H9 (cell line): ENCODE data around the gene NSL1. TPM values are rescaled to one million over a fixed set of nuclear protein-coding genes. Genes with fewer than 3 reads are reported as not detected.

Experiments used
- DNase-seq: peaks from one replicate; pipeline ENCODE4 v3.0.0-alpha.2; 2017
- H2AFZ ChIP-seq: one replicate; pipeline ENCODE4 v1.6.1; 2013; ENCODE audit warnings: mild to moderate bottlenecking, low read length, control low read depth, moderate library complexity
- H2AK5ac ChIP-seq: 2 replicates; pipeline ENCODE4 v1.6.1; 2013; ENCODE audit warnings: low read length, control low read depth, mixed read lengths; ENCODE audit not compliant: insufficient read length
- H2BK120ac ChIP-seq: one replicate; pipeline ENCODE4 v1.6.1; 2013; ENCODE audit warnings: low read depth, mild to moderate bottlenecking, low read length, control low read depth, inconsistent platforms; ENCODE audit not compliant: poor library complexity, severe bottlenecking
- H2BK12ac ChIP-seq: 2 replicates; pipeline ENCODE4 v1.6.1; 2013; ENCODE audit warnings: low read length, control low read depth, mixed read lengths, low read depth; ENCODE audit not compliant: insufficient read length
- H2BK15ac ChIP-seq: 2 replicates; pipeline ENCODE4 v1.6.1; 2013; ENCODE audit warnings: low read depth, low read length, control low read depth
- H2BK20ac ChIP-seq: one replicate; pipeline ENCODE4 v1.6.1; 2013; ENCODE audit warnings: low read depth, mild to moderate bottlenecking, low read length, control low read depth, inconsistent platforms; ENCODE audit not compliant: poor library complexity, severe bottlenecking
- H2BK5ac ChIP-seq: 2 replicates; pipeline ENCODE4 v1.6.1; 2013; ENCODE audit warnings: low read length, control low read depth, mixed read lengths; ENCODE audit not compliant: insufficient read length
- H3K14ac ChIP-seq: 2 replicates; pipeline ENCODE4 v1.6.1; 2013; ENCODE audit warnings: low read length, control low read depth; ENCODE audit not compliant: insufficient read depth
- H3K18ac ChIP-seq: 2 replicates; pipeline ENCODE4 v1.6.1; 2013; ENCODE audit warnings: low read depth, mild to moderate bottlenecking, mixed read lengths, low read length, control low read depth; ENCODE audit not compliant: insufficient read length
- H3K23ac ChIP-seq: 2 replicates; pipeline ENCODE4 v1.6.1; 2013; ENCODE audit warnings: low read length, control low read depth, mixed read lengths, low read depth; ENCODE audit not compliant: insufficient read length
- H3K23me2 ChIP-seq: 2 replicates; pipeline ENCODE4 v1.6.1; 2013; ENCODE audit warnings: low read depth, mild to moderate bottlenecking, mixed read lengths, low read length, control low read depth; ENCODE audit not compliant: insufficient read length, poor library complexity, severe bottlenecking
- H3K27ac ChIP-seq: 2 replicates; pipeline ENCODE4 v1.5.1; 2013; ENCODE audit warnings: low read length, control low read depth, mixed read lengths, low read depth; ENCODE audit not compliant: insufficient read length
- H3K27me3 ChIP-seq: 2 replicates; pipeline ENCODE4 v1.6.1; 2013; ENCODE audit warnings: low read length, control low read depth, inconsistent platforms; ENCODE audit not compliant: insufficient read depth
- H3K4ac ChIP-seq: 2 replicates; pipeline ENCODE4 v1.6.1; 2013; ENCODE audit warnings: low read depth, mild to moderate bottlenecking, control low read depth, inconsistent platforms, low read length, moderate library complexity
- H3K4me1 ChIP-seq: 2 replicates; pipeline ENCODE4 v1.6.1; 2013; ENCODE audit warnings: low read length, control low read depth, inconsistent platforms; ENCODE audit not compliant: insufficient read depth
- H3K4me2 ChIP-seq: 2 replicates; pipeline ENCODE4 v1.6.1; 2013; ENCODE audit warnings: low read length, control low read depth, mixed read lengths; ENCODE audit not compliant: insufficient read length, insufficient read depth
- H3K56ac ChIP-seq: 2 replicates; pipeline ENCODE4 v1.6.1; 2013; ENCODE audit warnings: low read depth, mild to moderate bottlenecking, mixed read lengths, low read length, control low read depth; ENCODE audit not compliant: insufficient read length
- H3K79me1 ChIP-seq: 2 replicates; pipeline ENCODE4 v1.6.1; 2013; ENCODE audit warnings: low read depth, mild to moderate bottlenecking, moderate library complexity, low read length, control low read depth, inconsistent platforms; ENCODE audit not compliant: insufficient read depth, poor library complexity, severe bottlenecking
- H3K79me2 ChIP-seq: 2 replicates; pipeline ENCODE4 v1.6.1; 2013; ENCODE audit warnings: low read length, control low read depth, inconsistent platforms; ENCODE audit not compliant: insufficient read depth
- H3K9ac ChIP-seq: 2 replicates; pipeline ENCODE4 v1.6.1; 2013; ENCODE audit warnings: low read length, control low read depth, mixed read lengths; ENCODE audit not compliant: insufficient read length; ENCODE audit errors: extremely low read depth
- H3K9me3 ChIP-seq: one replicate; pipeline ENCODE4 v1.6.1; 2013; ENCODE audit warnings: low read depth, low read length, inconsistent platforms; ENCODE audit not compliant: control insufficient read depth
- H3T11ph ChIP-seq: one replicate; pipeline ENCODE4 v1.6.1; 2013; ENCODE audit warnings: mild to moderate bottlenecking, low read length, control low read depth, inconsistent platforms
- H4K20me1 ChIP-seq: one replicate; pipeline ENCODE4 v1.6.1; 2013; ENCODE audit not compliant: control insufficient read depth, insufficient read length, insufficient read depth
- H4K5ac ChIP-seq: 2 replicates; pipeline ENCODE4 v1.6.1; 2013; ENCODE audit warnings: low read depth, mild to moderate bottlenecking, mixed read lengths, low read length, control low read depth; ENCODE audit not compliant: insufficient read length
- H4K8ac ChIP-seq: replicated peaks from 2 replicates; pipeline ENCODE4 v1.6.1; 2013; ENCODE audit warnings: low read length, control low read depth, mixed read lengths, low read depth; ENCODE audit not compliant: insufficient read length
- H4K91ac ChIP-seq: 2 replicates; pipeline ENCODE4 v1.6.1; 2013; ENCODE audit warnings: low read depth, mild to moderate bottlenecking, moderate library complexity, mixed read lengths, low read length, control low read depth; ENCODE audit not compliant: insufficient read length
- H3K27ac Mint-ChIP-seq, 3 experiments: 2 replicates in 2 of 3; 3 replicates in 1 of 3; pipeline ENCODE4 v1.8.0; 2020 to 2021; ENCODE audit warnings: mixed read lengths in 3 of 3, mild to moderate bottlenecking in 1 of 3, moderate library complexity in 1 of 3
- H3K27me3 Mint-ChIP-seq: 2 replicates; pipeline ENCODE4 v1.8.0; 2021; ENCODE audit warnings: low read depth, mild to moderate bottlenecking, moderate library complexity, mixed read lengths
- H3K36me3 Mint-ChIP-seq, 3 experiments: 2 replicates in 2 of 3; 3 replicates in 1 of 3; pipeline ENCODE4 v1.8.0; 2020 to 2021; ENCODE audit warnings: low read depth in 3 of 3, mixed read lengths in 3 of 3; ENCODE audit not compliant: insufficient read depth in 1 of 3
- H3K4me1 Mint-ChIP-seq, 2 experiments: 2 replicates each; pipeline ENCODE4 v1.8.0; 2020; ENCODE audit warnings: mixed read lengths in 2 of 2
- H3K4me3 Mint-ChIP-seq, 2 experiments: 2 replicates in 1 of 2; 3 replicates in 1 of 2; pipeline ENCODE4 v1.8.0; 2020 to 2021; ENCODE audit warnings: mild to moderate bottlenecking in 2 of 2, mixed read lengths in 2 of 2, moderate library complexity in 1 of 2
- H3K9me3 Mint-ChIP-seq, 2 experiments: 2 replicates in 1 of 2; 3 replicates in 1 of 2; pipeline ENCODE4 v1.8.0; 2020; ENCODE audit warnings: mild to moderate bottlenecking in 2 of 2, mixed read lengths in 2 of 2, moderate library complexity in 1 of 2
- WGBS: extraction: QIAGEN DNeasy Blood & Tissue Kit; methylation state at CpG from one replicate; pipeline ENCODE4 v1.1.7; 2013; ENCODE audit warnings: missing lambda C conversion rate, low lambda C conversion rate, mixed read lengths; ENCODE audit not compliant: insufficient read length; ENCODE audit errors: extremely low coverage; 5-methylcytosine and 5-hydroxymethylcytosine counted together
- total RNA-seq: library from RNA; stranded (reverse); gene quantifications from 2 replicates; pipeline ENCODE4 v1.2.1, GENCODE V29; 2021
- TF ChIP-seq, protein P1 (sequence below): fragments of 200-600 bp; sonication (generic); conservative IDR thresholded peaks from 3 replicates; pipeline ENCODE4 v1.8.0; 2021; ENCODE audit warnings: antibody characterized with exemption, mild to moderate bottlenecking

The NSL1 gene
- total RNA-seq, 1 experiment from 2014 or later, result 49.3 TPM

DNA sequence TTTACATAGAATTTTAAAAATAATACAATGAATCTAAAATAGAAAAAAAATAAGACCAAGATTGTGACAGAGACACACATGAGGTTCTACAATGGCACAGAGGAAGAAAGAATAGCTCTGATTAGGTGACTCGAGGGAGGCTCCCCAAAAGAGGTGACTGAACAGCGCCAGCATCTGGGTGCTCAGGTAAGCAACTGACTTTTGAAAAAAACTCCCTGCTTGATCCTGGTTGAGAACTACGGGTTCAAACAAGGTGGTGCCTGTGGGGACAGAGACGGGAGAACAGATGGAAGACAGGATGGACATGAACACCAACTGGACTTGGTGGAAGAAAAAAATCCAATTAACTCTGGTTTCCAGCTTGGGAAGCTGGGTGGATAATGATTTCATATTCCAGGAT is 114.4 kb downstream of the NSL1 start:
- Histone ChIP-seq H4K91ac (no peak overlapping the region), H3K79me2 (no peaks in the 10 kb centered on the region), H2BK15ac (no peak overlapping the region), H4K8ac (no peak overlapping the region), H3K79me1 (no peaks in the 10 kb centered on the region), H3K4ac (no peak overlapping the region), H3K23ac (no peak overlapping the region), H4K20me1 (no peaks in the 10 kb centered on the region), H2BK12ac (no peak overlapping the region), H3K9ac (no peak overlapping the region), H2BK20ac (no peak overlapping the region), H3K9me3 (no peaks in the 10 kb centered on the region), H2AK5ac (no peak overlapping the region), H2BK120ac (no peak overlapping the region), H3T11ph (no peak overlapping the region), H2AFZ (no peak overlapping the region), H3K56ac (no peak overlapping the region), H3K18ac (no peak overlapping the region), H3K27me3 (no peaks in the 10 kb centered on the region), H3K4me2 (no peak overlapping the region), H3K27ac (no peak overlapping the region), H4K5ac (no peak overlapping the region), H3K4me1 (peaks cover 3% of the 10 kb centered on the region; the same call in 1 of the 2 replicates), H2BK5ac (no peak overlapping the region), H3K23me2 (no peaks in the 10 kb centered on the region), H3K14ac (no peak overlapping the region)
- Mint-ChIP-seq H3K27ac (no peak overlapping the region), H3K4me1 (peaks cover 8% of the 10 kb centered on the region in 2 experiments), H3K36me3 (no peaks in the 10 kb centered on the region), H3K27me3 (peaks cover 2% of the 10 kb centered on the region; the same call in 1 of the 2 replicates), H3K9me3 (no peaks in the 10 kb centered on the region; a peak in 1 of 5 replicates), H3K4me3 (no peak overlapping the region)
- TF ChIP-seq, protein P1, sequence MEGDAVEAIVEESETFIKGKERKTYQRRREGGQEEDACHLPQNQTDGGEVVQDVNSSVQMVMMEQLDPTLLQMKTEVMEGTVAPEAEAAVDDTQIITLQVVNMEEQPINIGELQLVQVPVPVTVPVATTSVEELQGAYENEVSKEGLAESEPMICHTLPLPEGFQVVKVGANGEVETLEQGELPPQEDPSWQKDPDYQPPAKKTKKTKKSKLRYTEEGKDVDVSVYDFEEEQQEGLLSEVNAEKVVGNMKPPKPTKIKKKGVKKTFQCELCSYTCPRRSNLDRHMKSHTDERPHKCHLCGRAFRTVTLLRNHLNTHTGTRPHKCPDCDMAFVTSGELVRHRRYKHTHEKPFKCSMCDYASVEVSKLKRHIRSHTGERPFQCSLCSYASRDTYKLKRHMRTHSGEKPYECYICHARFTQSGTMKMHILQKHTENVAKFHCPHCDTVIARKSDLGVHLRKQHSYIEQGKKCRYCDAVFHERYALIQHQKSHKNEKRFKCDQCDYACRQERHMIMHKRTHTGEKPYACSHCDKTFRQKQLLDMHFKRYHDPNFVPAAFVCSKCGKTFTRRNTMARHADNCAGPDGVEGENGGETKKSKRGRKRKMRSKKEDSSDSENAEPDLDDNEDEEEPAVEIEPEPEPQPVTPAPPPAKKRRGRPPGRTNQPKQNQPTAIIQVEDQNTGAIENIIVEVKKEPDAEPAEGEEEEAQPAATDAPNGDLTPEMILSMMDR, result no peak
- DNase-seq, result no peak
- WGBS, result no CpG with 5 or more reads among the region's 4 CpGs

Other genes starting within 250 kb of the NSL1 start
- 11.3 and 14.7 TPM in 2 replicates for gene ATF3, start 183.0 kb downstream of the NSL1 start, total RNA-seq
- 2.1 and 2.2 TPM in 2 replicates for gene BATF3, start 91.9 kb downstream of the NSL1 start, total RNA-seq
- 13.8 and 14.2 TPM in 2 replicates for gene TATDN3, start 117 bp upstream of the NSL1 start, total RNA-seq
- gene SPATA45, start 55.9 kb upstream of the NSL1 start, total RNA-seq, result 0.66 and 0.68 TPM in 2 replicates
- gene FLVCR1, start 66.5 kb upstream of the NSL1 start, total RNA-seq, result 53.6 and 55.2 TPM in 2 replicates
- 76.1 and 79.5 TPM in 2 replicates for gene VASH2, start 158.8 kb upstream of the NSL1 start, total RNA-seq
- 42.4 and 47.8 TPM in 2 replicates for gene ANGEL2, start 224.1 kb upstream of the NSL1 start, total RNA-seq